Dermis microvascular lymphatic vessel endothelial cell (primary cell): ENCODE results near the gene KIF16B. TPM values are rescaled to one million over a fixed set of nuclear protein-coding genes. Genes with fewer than 3 reads are reported as not detected.

Experiments
- total RNA-seq: library from RNA; depleted of rRNA; stranded (reverse); fragments of >200 nt; gene quantifications from 2 replicates; pipeline ENCODE4 v1.2.1, GENCODE V29; 2014

Gene KIF16B
- total RNA-seq, 1 donor from 2014 or later, result 8.1 TPM

Other genes starting within 250 kb of the KIF16B start
- gene SNRPB2, start 156.6 kb upstream of the KIF16B start, total RNA-seq, result 31.1 and 34.3 TPM in 2 replicates
- not detected in 2 replicates for gene OTOR, start 174.9 kb upstream of the KIF16B start, total RNA-seq